Regular cardiac myocyte (primary cell): ENCODE data around the gene ATG5. TPM values are rescaled to one million over a fixed set of nuclear protein-coding genes. Genes with fewer than 3 reads are reported as not detected.

Experiments
- total RNA-seq: library from RNA; depleted of rRNA; stranded (reverse); fragments of >200 nt; gene quantifications from 2 replicates; pipeline ENCODE4 v1.2.3, GENCODE V29; 2014

The ATG5 gene
- 49.5 and 60.0 TPM in 2 replicates for total RNA-seq

GRCh38 chr6:106325336-106326178, at the start of gene ATG5:
TSS of gene ATG5 (minus strand) at chr6:106325760. CDS start at chr6:106316208, 9,552 bp downstream.

DNA sequence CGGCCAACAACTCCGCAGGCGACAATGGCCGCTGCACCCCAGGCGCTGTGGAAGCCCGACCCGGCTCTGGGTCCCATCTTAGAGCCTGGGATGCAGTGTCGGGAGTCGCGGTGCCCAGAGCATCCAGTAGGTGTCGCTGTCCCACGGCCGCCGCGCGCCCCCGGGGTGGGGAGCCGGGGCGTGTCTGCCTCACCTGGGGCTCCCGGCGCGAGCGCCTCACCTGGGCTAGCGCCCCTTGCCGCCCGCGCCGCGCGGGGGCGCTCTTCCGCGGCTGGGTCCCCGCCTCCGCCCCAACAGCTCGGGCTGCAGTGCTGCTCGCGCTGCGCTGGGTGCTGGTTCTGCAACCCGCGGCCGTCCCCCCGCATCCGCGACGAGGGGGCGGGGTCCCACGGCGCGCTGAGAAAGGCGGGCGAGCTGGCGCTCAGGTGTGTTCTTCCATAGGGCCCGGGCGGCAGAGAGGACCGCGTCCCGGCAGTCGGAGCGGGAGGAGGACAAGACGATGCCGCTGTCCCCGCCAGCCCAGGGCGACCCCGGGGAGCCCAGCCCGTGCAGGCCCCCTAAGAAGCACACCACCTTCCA, 34.9 kb upstream of the ATG5 start, which contains the start of gene CRYBG1:
Gene CRYBG1 (plus strand): TSS at position 308 of the 579 bp plus-strand sequence. CDS start 192 bp downstream, at position 500.

Other genes with a start within 250 kb of the ATG5 start
- gene PRDM1, start 239.4 kb downstream of the ATG5 start, total RNA-seq, result 0.58 and 2.0 TPM in 2 replicates
- 1.7 and 7.1 TPM in 2 replicates for gene CRYBG1, start 35.0 kb upstream of the ATG5 start, total RNA-seq